Fibroblast of mammary gland (primary cell): ENCODE results near the gene ABCG1.

Experiments
- DNase-seq: peaks from one replicate; pipeline ENCODE4 v3.0.0-alpha.2; 2010; ENCODE audit warnings: low read depth
- H3K4me3 ChIP-seq: 2 replicates; pipeline ENCODE4 v1.5.1; 2011; ENCODE audit warnings: low read depth, mild to moderate bottlenecking, low read length, moderate library complexity; ENCODE audit not compliant: control insufficient read depth
- CTCF ChIP-seq: conservative IDR thresholded peaks from 2 replicates; pipeline ENCODE4 v1.5.1; 2011; ENCODE audit warnings: low read depth, low read length, inconsistent platforms; ENCODE audit not compliant: control insufficient read depth, insufficient read depth

The ABCG1 gene

DNA sequence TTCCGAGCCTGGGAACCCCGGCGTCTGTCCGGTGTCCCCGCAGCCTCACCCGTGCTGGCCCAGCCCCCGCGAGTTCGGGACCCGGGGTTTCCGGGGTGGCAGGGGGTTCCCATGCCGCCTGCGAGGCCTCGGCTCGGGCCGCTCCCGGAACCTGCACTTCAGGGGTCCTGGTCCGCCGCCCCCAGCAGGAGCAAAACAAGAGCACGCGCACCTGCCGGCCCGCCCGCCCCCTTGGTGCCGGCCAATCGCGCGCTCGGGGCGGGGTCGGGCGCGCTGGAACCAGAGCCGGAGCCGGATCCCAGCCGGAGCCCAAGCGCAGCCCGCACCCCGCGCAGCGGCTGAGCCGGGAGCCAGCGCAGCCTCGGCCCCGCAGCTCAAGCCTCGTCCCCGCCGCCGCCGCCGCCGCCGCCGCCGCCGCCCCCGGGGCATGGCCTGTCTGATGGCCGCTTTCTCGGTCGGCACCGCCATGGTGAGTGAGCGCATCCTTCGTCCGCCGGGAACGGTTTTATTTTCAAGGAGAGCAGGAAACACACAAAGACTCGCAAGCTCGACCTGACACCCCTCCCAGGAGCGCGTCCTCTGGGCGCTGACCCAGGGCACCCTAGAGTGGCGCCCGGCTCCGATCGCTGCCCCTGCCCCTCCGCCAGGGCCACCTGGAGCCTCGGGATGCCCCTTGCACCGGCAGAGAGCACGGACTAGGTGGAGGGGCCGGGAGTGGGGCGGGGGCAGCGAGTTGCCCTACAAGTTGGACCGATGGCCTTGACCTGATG lies at the start of gene ABCG1:
Gene ABCG1, plus strand, starts transcription at position 305 of the 770 bp plus-strand sequence. Its CDS starts 123 bp downstream, at position 428.
- no peak for DNase-seq
- H3K4me3 ChIP-seq = no peak within 1 kb of the TSS

DNA sequence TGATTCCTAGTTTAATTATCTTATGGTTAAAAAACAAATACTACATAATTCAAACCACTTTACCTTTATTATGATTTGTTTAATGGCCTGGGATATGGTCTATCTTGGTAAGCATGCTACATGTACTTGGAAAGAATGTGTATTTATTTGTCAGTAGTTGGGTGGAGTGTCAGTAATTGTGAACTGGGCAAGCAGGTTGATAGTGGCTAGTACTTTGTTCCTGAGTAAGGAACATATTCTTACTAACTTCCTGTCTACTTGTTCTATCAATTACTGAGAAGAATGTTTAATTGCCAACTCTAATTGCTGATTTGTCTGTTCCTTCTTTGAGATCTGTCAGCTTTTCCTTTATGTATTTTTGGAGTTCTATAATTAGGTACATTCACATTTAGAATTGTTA lies 49.2 kb upstream of the ABCG1 start:
- no peak for DNase-seq
- no peak for TF ChIP-seq CTCF
- no peak overlapping the region for H3K4me3 ChIP-seq

More for the DNA sequence above, at the start of gene ABCG1:
- TF ChIP-seq CTCF = no peak

- DNase-seq = peak; percentile 5
- no peak overlapping the region for H3K4me3 ChIP-seq
- TF ChIP-seq CTCF = no peak
Observed at GRCh38 chr21:42171091-42172053, 47.6 kb upstream of the ABCG1 start.

- H3K4me3 ChIP-seq = no peak overlapping the region
- no peak for TF ChIP-seq CTCF
- DNase-seq = no peak
Observed at GRCh38 chr21:42172596-42173483, 46.1 kb upstream of the ABCG1 start.

DNA sequence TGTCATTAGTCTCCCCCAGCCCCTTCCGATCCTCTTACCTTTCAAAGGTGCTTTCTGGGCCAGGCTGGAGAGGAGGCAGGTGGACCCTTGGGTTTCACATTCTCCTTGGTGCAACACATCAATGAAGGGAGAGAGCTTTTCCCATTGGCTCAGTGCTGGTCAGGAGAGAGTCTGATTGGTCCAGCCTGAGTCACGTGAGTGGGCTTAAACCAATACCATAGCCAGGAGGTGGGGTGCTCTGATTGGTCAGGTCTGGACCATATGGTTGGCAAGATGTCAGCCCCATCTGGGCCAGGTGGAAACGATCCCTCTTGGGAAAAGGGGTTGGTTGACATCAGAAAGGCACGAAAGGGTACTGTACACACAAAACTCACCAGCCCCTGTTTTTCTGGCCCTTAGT lies 44.8 kb upstream of the ABCG1 start:
- no peak for TF ChIP-seq CTCF
- no peak for DNase-seq
- no peak overlapping the region for H3K4me3 ChIP-seq
